Mesenteric fat pad (tissue), 1 donor: ENCODE measurements around the gene ZNHIT6. TPM values are rescaled to one million over a fixed set of nuclear protein-coding genes. Genes with fewer than 3 reads are reported as not detected.
"Not testable (repeated sequence)": the region's sequence is repeated elsewhere in the genome, so short reads cannot be mapped to it uniquely, and the experiment has no call there.

ENCODE experiments used
- DNase-seq: peaks from one replicate; pipeline ENCODE4 v3.0.0-alpha.2; 2020; ENCODE audit warnings: low spot score
- long read RNA-seq: library from polyadenylated mRNA; unstranded; transcript quantifications from one replicate; pipeline ENCODE4 v2.0.0, GENCODE V29; 2020
- total RNA-seq: library from RNA; stranded (reverse); fragmentation: NEBNext Ultra II Directional; extraction: Animal tissue kit (Norgen Biotek cat#: 25700); gene quantifications from one replicate; pipeline ENCODE4 v1.2.1, GENCODE V29; 2021
- donor health status: DM: yes; HTN: yes; CAD: no.

ZNHIT6 gene, protein sequence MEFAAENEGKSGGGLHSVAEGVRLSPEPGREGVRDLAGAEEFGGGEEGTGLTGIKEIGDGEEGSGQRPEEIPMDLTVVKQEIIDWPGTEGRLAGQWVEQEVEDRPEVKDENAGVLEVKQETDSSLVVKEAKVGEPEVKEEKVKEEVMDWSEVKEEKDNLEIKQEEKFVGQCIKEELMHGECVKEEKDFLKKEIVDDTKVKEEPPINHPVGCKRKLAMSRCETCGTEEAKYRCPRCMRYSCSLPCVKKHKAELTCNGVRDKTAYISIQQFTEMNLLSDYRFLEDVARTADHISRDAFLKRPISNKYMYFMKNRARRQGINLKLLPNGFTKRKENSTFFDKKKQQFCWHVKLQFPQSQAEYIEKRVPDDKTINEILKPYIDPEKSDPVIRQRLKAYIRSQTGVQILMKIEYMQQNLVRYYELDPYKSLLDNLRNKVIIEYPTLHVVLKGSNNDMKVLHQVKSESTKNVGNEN
- 15.9 TPM for total RNA-seq
- long read RNA-seq, transcript ZNHIT6-201 (10 exons, 2,797 nt) = major isoform, 8 of 16 reads
- long read RNA-seq, partial matches to known transcripts = 1 of 16 reads
- long read RNA-seq, other reads (novel, unspliced or antisense) = 7 of 16 reads

DNA sequence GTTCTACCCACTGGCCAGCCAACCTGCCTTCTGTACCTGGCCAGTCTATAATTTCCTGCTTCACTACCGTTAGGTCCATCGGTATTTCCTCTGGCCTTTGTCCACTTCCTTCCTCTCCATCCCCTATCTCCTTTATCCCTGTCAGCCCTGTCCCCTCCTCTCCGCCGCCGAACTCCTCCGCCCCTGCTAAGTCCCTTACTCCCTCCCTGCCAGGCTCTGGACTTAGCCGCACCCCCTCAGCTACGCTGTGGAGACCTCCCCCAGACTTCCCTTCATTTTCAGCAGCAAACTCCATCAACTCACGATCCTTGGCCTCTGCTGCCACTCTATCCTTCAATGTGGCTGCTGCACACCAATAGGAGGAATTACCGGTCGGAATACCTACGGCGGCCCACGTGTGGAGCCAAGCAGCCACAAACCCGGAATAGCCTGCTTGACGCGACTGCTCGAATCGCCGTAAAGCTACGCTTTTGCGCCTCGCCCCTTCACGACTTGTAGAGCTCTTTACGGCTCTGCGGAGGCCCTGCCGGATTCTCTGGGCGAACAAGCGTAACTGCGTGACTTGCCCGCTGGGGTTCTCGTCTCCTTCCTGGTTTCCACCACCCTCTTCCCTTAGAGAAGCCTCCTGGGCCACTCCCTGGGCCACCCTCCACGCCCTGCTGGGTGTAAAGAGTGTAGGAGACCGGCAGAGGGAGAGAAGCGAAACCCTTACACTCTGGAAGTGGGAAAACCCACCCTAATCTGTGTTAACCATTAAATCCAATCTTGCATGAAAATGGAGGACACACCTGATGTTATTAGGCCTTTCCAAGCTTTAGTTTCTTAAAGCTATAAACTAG lies at the start of gene ZNHIT6:
TSS of gene ZNHIT6 (minus strand) at position 444 of the 839 bp plus-strand sequence. CDS start at position 295, 149 bp downstream.
- DNase-seq = peak; percentile 92

DNA sequence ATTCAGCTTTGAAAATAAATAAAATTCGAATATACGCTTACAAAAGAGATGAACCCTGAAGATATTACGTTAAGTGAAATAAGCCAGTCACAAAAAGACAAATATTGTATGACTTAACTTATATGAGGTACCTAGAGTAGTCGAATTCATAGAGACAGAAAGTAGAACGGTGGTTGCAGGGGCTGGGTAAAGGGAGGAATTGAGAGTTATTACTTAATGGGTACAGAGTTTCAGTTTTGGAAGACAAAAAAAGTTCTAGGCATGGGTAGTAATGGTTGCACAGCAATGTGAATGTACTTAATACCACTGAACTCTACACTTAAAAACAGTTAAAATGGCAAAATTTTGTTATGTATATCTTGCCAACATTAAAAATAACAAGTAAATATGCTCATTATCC lies 48.6 kb upstream of the ZNHIT6 start:
- DNase-seq = no peak

DNA sequence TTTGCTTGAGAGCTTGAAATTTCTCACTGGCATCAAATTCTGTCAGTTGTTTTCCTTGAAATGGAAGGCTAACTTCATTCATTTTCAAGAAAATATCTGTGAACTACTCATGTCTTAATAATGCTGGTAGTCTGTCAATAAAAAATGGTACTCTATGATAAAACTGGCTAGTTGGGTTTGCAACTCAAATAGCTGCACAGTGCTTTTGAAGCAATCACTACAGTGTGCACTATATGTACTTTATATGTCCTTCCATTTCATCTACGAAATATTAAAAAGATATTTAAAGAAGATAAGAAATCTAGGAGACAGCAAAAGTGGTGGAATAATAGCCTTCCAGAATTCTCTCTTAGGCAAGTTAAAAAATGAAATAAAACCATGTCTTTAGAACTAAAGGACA lies 39.9 kb upstream of the ZNHIT6 start:
- no peak for DNase-seq

DNA sequence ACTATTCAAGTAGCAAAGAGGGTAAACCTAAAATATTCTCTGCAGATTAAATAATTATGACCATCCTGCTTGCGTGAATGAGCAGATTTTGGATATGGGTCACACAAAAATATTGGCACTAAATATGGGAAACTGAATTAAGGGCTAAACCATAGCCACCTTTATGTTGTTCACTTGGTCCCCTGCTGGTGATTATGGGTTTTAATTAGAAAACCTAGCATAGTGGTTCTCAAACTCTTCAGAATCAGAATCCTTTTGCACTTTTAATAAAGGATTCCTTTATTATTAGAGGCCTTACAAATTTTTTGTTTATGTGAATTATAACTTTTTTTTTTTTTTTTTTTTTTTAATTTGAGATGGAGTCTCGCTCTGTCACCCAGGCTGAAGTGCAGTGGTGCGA lies 38.5 kb upstream of the ZNHIT6 start:
- no peak for DNase-seq

DNA sequence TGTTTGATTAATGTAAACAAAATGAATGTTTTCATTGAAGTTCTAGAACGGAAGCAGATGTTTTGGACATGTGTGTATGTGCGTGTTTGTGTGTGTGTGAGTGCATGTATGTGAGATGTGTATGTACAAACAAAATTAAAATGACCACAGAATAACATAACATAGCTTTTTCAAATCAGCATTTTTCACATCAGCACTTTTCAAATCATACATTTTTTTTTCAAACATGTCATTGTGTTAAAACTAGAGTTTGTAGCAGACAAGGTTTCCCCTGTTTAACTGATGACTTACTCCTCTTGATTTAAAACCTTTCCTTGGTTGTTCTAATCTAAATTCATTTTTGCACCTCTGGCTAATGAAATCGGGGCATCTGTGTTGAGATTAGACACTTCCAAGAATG lies 35.6 kb upstream of the ZNHIT6 start:
- DNase-seq = no peak

DNA sequence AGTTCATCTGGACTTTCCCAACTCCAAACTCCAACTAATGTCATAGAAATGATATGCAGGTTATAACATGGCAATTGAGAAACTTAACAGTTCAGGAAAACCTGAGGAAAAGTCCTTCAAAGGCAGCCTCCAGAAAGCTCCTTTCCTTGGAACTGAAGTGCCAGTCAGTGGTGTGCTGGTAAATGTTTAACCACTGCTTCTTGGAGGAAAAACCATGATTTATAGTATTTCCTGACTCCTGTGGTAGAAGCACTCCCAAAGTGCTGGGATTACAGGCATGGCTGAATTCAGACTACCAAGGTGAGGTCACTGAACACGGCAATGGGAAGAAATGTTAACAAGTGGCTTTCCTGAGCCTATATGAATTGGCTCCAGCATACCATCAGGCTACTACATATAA lies 26.7 kb upstream of the ZNHIT6 start:
- no peak for DNase-seq

DNA sequence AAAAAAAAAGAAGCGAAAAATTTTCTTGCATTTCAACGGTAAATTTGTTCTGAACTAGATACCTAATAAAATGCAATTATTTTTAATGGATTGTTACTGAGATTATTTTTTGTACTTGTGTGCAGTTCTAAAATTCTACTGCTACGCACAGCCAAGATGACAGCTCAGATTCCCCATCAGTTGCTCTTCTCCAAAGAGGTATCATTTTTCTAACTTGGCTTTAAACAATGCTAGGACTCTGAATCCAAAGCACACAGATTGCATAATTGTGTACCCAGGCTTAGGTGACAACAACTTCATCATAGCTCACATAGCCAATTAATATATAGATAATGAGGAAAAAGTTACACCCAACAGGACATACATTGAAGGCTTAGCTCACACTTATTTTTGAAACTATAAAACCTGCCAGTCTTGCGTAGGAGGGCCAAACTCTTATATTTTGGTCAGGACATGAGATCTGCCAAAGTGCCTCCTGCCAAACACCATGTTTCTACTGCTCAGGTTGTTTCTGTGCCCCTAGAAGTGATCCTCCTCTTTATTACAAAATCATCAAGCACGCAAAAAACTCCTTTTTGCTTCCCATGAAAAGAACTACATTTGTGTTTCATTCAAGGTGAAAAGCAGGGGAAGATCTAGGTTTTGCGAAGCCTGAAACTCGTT lies 10.6 kb upstream of the ZNHIT6 start:
- no peak for DNase-seq

DNA sequence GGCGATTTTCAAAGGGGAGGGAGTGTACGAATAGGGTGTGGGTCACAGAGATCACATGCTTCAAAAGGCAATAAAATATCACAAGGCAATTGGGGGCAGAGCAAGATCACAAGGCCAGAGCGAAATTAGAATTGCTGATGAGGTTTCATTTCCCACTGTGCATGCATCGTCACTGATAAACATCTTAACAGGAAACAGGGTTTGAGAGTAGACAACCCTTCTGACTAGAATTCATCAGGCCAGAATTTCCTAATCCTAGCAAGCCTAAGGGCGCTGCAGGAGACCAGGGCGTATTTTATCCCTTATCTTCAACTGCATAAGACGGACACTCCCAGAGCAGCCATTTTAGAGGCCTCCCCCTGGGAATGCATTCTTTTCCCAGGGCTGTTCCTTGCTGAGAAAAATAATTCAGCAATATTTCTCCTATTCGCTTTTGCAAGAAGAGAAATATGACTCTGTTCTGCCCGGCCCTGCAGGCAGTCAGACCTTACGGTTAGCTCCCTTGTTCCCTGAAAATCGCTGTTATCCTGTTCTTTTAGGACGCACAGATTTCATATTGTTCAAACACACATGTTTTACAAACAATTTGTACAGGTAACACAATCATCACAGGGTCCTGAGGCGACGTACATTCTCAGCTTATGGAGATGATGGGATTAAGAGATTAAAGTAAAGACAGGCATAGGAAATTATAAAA lies 6.3 kb upstream of the ZNHIT6 start:
- not testable (repeated sequence) for DNase-seq

DNA sequence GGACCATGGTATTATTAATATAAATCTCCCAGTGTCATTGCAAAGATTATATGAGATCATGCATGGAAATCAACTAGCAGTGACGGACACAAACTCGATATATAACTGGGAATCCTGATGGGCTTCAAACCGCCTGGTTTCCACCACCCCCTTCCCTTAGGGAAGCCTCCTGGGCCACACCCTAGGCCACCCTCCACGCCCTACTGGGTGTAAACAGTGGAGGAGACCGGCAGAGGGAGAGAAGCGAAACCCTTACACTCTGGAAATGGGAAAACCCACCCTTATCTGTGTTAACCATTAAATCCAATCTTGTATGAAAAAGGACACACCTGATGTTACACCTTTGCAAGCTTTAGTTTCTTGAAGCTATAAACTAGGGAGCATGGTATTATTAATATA lies 595 bp upstream of the ZNHIT6 start:
- no peak for DNase-seq

DNA sequence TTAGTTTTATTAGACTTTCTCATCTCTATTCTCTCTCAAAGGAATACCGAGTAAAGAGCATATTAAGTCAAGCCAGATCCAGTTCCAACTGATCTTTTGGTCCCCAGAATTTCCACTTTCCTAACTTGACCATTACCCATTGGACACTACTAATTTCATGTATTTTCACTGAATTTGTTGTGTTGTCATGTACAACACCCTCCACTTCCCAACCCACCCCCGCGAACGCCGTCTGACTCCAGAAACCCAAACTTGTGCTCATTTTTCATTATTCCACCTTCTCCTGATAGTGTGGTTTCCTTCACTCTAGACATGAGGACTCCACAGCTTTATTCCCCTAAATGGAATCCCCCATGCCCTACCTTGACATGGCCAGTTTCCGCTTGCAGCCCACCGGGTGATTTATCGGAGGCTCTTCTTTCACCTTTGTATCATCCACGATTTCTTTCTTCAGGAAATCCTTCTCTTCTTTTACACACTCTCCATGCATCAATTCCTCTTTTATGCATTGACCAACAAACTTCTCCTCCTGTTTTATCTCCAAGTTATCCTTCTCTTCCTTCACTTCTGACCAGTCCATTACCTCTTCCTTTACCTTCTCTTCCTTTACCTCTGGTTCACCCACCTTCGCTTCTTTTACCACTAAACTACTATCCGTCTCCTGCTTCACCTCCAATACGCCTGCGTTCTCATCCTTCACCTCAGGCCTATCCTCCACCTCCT lies 805 bp downstream of the ZNHIT6 start:
- DNase-seq = no peak

DNA sequence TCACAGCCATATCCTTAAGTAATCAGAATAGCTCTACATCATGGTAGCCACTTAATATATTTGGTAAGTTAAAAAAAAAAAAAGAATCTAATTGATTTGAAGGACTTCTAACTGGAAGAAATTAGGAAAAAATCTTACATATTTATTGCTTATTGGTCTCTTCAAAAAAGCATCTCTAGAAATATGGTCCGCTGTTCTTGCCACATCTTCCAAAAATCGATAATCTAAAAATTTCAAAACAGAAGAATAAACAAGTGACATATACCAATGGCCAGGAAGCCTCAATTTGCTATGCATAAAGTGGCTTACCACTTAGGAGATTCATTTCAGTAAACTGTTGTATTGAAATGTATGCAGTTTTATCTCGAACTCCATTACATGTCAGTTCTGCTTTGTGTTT lies 2.3 kb downstream of the ZNHIT6 start:
- no peak for DNase-seq

DNA sequence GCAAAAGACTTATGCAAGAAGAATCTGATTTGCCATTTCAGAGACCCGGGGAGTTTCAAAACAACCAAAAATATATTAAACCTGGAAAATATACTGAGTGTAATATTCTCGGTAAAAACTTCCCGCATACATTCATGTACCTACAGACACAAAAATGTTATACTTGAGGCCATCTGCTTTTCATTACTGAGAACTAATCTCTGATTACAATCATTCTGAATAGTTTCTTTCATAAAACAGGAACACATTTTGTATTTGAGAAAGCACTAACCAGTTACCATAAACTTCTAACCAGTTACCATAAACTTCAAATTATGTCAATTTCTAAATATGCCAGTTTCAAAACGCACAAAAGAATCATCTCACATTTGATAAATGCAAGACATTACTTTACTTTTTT lies 7.8 kb downstream of the ZNHIT6 start:
- DNase-seq = no peak

DNA sequence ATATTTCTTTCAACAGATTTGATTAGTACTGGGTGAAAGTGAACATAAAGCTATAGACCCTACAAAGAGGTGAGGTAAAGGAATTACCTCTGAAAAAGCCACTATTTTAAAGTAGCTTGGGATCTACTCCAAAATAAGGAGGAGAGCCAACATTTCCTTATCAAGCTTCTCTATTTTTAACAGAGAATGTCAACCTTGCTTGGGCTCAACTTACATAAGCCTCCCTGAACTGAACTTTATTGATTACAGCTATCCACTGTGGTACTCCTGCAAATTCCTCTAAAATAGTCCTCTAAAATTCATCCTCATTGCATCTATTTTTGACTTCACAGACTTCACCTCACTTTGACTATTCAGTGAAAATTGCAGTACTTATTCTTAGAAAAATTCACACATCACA lies 10.3 kb downstream of the ZNHIT6 start:
- no peak for DNase-seq

DNA sequence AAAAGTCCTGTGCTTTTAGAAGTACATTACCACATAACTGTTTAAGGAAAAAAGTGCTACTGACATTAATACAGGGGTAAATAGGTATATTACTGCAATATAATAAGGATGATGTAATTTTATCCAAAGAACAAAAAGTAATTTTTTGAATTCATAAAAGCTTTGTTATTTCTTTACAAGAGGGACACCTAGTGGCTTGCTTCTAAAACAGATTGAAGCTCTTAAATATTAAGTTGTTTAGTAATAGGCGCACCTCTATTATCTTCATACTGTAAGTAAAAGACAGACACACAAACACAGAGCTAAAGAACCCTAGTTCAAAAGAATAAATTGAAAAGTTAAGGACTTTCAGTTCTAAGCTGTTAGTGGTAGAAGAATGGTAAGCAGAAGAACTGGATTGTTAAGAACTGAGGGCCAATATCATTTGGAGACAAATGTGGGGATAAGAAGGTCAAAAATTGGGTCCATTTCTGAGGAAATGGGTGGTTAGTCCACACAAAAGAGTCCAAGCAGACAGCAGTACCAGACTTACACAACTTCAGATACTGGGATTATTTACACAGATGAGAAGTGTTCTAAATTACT lies 15.4 kb downstream of the ZNHIT6 start:
- no peak for DNase-seq

DNA sequence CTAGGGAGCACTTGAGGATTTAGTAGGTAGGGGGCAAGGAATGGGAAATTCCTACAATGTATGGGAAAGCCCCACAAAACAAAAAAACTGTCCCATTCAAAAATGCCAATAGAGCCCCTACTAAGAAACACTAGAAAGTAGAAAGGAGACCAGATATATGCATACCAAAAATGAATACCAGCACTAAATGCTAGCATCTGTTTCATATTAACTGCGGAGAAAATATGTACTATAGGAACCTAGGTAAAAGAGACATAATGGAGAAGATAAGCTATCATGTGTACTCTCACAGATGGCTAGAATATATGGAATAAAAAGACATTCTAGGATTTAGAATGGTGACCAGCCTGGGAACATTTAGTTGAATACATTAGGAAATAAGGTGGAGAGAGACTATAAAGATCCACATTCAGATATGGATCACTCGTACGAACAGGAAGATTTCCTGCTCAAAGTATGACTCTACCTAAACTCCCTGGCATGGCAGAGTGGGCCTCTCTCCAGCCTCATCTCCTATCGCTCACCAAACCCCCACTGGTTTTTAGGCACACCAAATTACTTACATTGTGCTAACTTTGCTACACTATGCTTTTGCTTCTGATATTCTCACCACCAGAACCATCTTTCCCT lies 18.3 kb downstream of the ZNHIT6 start:
- DNase-seq = no peak

DNA sequence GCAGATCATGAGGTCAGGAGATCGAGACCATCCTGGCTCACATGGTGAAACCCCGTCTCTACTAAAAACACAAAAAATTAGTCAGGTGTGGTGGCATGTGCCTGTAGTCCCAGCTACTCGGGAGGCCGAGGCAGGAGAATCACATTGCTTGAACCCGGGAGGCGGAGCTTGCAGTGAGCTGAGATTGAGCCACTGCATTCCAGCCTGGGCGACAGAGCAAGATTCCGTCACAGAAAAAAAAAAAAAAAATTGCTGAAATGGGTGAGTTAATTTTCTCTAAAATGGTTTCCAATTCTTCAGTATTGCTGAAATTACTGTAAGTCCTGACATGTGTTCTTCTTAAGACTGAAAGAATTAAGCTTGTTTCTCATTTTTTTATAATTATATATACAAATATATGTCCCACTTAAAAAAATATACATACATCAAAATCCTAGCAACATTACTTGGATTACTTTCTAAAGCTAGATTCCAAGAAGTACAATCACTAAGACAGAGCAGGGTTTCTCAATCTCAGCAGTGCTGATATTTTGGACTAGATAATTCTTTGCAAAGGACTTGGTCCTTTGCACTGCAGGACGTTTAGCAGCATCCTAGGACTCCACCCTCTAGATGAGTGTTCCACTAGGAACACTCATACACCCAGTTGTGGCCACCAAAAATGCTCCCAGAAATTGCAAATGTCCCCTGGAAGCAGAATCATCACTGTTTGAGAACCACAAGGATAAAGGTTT lies 24.8 kb downstream of the ZNHIT6 start:
- no peak for DNase-seq

DNA sequence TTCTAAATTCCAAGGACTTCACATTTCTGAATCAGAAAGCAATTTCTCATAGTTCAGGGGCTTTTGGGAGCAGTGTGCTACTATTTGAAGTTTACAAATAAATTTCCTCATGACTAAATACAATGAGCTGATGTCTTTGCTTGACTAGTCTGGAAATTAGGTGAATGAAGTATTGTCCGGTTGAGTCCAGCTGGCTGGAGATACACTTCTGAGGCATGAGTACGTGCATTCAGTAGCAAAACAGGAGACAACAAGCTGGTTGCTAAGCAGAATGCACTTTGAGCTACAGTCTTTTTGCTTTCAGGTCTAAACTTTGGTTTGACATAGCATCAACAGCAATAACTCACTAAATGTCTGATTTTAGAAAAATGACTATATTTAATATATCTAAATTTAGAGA lies 27.1 kb downstream of the ZNHIT6 start:
- DNase-seq = no peak

DNA sequence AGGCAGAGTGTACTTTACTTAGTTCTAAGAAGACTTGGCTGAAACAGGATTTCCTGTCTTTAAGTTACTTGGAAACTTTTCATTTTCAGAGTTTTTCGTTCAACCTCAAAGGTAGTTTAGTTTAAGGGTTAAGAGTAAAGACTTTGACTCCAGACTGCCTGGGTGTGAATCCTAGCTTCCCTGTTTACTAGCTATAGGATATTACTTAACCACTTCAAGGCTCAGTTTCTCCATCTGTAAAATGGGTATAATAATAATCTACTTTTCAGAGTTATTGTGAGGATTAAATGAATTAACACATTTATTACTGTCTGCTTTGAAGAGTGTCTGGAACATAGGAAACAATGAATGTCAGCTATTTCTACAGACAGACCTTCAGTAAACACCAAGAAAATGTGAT lies 30.0 kb downstream of the ZNHIT6 start:
- DNase-seq = no peak

DNA sequence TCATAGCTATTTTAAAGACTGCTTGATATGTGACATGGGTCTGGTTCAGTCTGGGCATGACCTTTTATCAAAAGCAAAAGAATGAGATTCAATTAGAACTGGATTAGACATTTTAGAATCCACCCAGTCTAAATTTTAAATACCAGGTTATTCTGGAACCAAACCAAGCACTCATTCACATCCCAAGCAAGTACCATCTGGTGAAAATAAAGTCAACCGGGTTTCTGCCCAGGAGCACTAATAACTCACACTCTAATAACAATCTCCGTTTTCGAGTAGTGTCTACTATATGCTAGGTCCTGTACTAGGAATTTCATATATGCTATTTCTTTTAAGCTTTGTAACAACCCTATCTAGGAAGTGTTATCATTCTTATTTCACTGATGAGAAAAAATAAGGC lies 30.6 kb downstream of the ZNHIT6 start:
- no peak for DNase-seq
